SK-N-MC (cell line): ENCODE data around the gene LFNG.

ENCODE experiments used
- EZH2 ChIP-seq: fragments of 200-600 bp; sonication (generic); IDR thresholded peaks from one replicate; pipeline ENCODE4 v1.6.1; 2017; ENCODE audit warnings: antibody characterized with exemption
- POLR2AphosphoS5 ChIP-seq: IDR thresholded peaks from 2 replicates; pipeline ENCODE4 v1.6.1; 2012; ENCODE audit warnings: mild to moderate bottlenecking, low read depth, low read length, borderline replicate concordance

DNA sequence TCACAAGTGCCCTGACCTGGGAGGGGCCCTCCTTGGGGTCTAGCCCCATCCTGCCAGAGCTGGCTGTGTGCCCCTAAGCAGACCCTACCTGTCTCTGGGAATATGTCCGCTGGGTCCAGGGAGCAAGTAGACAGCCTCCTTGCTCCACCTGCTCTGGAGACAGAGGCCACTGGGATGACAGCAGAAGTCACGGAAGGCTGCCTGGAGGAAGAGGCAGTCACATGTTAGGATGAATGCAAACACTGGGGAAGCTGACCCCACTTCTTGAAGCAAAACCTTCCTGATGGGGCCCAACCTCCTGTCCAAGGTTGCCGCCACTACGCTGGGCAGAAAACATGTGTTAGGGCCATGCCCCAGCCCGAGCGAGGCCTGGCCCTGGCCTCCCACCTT is 11.7 kb upstream of the LFNG start:
- TF ChIP-seq POLR2AphosphoS5 (no peak), EZH2 (no peak)
